GM21786 (cell line): ENCODE results near the gene NAA10.

ENCODE experiments used
- ATAC-seq: cut with Tn5 transposase; IDR thresholded peaks from one replicate; pipeline ENCODE4 v1.9.1; 2021; ENCODE audit not compliant: unreplicated experiment

NAA10 gene

DNA sequence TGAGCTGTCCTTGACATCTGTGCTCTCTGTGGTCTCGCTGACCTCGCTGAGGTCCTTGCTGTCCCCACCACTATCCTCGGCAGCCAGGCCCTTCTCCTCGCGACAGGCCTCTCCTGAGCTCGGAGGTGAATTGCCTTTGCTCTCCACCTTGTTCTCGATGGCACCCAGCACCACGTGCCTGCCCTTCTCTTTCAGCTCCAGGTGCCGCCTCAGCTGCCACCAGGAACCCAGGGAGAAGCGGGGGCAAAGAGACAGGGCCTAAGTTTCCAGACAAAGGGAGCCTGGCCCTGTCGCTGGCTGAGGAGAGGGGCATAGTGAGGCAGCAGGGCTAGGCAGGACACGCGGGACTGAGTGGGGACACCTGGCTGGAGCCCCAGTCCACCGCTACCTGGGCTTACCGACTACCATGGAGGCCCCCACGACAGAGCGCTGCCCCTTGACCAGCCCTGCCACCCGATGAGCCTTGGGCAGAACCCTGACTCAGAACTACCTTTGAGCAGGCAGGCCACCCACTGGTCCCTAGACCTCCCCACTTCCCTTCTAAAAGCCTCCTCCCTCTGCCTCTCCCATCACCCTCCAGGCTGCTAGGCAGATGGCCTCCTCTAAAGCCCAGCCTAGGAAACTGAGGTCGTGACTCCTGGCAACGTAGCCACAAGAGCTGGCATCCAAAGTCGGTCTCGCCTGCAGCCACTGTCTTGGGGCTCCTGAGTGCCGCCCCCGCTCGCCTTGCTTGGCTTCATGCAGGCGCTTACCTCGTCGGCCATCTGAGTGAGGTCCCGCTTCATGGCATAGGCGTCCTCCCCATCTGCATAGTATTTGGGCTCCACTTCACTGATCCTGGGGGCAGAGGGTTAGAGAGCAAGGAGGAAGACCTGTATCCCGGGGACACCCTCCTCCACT, 4.6 kb downstream of the NAA10 start:
- no peak for ATAC-seq

- no peak for ATAC-seq
Measured at GRCh38 chrX:153929576-153929975, 5.3 kb downstream of the NAA10 start.

DNA sequence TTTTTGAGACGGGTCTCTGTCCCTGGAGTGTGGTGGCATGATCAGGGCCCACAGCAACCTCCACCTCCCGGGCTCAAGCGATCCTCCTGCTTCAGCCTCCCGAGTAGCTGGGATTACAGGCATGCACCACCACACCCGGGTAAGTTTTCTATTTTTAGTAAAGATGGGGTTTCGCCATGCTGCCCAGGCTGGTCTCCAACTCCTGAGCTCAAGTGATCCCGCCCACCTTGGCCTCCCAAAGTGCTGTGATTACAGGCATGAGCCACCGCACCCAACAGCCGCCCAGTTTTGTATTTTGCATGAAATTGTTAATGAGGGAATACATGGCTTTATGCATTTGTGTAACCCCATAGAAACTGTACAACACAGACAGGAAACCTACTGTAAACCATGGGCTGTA, 6.0 kb downstream of the NAA10 start:
- ATAC-seq, result no peak

DNA sequence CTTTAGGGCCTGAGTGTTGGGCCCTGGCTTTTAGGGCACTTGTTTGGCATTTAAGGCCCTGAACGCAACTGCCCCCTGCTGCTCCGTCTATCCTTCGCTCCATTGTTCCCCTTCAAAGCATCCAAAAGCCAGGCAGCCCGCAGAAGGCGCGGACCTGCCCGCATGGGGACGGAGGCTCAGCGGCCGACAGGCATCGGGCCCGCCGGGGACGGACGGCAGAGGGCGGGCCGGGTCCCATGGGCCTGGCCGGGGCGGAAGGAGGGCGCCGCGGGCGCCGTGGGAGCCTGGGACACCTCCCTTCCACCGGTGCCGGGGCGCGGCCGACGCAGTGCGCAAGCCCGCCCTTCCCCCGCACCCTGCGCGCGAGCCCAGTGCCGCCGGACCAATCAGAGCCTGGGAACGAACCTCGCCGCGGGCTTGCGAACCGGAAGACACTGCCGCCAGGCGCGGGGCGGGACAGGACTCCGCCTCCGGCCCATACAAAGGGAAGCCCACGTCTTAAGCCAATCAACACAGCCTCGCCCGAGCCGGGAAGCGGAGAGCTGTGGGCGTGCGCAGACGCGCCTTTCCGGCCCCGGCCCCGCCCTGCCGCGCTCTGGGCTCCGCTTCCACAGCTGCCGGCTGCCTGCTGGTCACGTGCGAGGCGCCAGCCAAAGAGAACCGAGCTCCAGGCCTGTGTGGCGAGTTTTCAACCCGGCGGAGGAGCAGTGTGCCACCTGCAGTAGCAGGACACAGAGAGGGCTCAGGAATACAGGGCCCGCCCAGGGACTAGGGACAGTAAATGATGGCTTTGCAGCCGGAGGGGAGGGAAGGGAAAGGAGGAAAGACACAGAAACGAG, 6.7 kb downstream of the NAA10 start:
- ATAC-seq, result peak; percentile 75

DNA sequence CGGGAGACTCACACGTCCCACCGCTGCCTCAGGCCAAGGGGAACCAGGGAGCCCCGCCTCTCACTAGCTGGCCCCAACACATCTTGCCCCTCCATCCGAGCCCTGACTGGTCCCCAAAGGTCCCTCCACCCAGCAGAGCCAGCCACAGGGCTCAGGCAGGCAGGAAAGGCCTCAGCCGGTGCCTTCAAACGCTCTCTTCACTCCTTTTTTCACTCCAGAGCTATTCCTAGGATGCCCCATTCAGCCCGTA, 7.2 kb downstream of the NAA10 start:
- no peak for ATAC-seq

- ATAC-seq, result peak; percentile 43
Measured at GRCh38 chrX:153926858-153927671, 7.8 kb downstream of the NAA10 start.

- ATAC-seq, result no peak
Measured at GRCh38 chrX:153926552-153926857, 8.3 kb downstream of the NAA10 start.

DNA sequence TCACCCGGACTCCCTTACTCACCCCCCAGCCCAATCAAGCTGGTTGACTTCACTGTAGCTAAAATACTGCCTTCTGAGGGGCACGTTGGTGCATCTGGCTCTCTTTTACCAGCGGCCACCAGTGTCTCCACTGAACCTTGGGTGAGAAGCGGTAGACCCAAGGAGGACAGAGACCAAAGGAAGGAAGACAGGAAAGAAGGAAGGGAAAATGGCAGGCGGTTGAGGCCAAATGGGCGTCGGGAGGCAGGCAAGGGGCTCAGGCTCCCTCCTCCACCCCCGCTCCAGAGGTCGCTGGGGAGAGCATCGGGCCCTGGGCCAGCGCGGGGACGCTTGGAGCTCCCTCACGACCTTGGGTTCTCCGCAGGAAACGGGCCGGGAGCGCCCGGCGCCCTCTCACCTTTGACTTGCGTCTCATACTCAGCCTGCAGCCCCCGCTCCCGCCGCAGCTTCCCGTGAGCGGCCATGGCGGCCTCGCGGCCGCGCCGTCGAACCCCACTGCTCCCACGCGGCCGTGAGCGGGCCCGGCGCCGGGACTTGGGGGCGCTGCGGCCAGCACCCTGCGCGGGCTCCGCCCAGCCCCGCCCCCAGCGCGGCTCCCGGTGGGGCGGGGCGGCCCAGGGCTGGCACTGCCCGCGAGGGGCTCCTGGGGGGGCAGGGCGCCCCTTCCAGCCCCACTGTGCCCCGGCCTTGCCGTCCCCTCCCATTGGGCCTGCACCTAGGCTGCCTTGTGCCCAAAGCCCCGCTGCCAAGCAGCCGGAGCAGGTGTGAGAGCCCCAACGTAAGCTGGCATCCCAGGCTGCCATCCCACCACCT, 8.9 kb downstream of the NAA10 start, which contains the start of gene ARHGAP4:
ARHGAP4 (minus strand) TSS at position 526 of the 813 bp plus-strand sequence; CDS start at position 464, 62 bp downstream.
- ATAC-seq, result no peak

DNA sequence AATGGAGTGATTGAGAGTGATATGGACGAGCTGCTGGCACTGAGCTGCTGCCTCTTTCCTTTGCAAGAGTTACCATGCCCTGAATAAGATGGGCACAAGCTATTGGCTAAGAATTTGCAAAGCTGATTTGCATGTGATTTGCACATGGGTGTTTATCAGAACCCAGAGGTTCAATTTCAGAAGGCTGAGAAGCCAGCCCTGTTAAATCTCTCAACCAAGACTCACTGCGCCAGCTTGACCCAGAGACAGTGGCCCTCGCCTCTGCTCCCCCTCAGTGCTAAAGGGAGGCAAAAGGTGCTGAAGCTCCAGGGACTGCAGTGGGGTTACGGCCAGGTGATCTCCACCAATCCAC, 9.5 kb downstream of the NAA10 start:
- ATAC-seq, result no peak

DNA sequence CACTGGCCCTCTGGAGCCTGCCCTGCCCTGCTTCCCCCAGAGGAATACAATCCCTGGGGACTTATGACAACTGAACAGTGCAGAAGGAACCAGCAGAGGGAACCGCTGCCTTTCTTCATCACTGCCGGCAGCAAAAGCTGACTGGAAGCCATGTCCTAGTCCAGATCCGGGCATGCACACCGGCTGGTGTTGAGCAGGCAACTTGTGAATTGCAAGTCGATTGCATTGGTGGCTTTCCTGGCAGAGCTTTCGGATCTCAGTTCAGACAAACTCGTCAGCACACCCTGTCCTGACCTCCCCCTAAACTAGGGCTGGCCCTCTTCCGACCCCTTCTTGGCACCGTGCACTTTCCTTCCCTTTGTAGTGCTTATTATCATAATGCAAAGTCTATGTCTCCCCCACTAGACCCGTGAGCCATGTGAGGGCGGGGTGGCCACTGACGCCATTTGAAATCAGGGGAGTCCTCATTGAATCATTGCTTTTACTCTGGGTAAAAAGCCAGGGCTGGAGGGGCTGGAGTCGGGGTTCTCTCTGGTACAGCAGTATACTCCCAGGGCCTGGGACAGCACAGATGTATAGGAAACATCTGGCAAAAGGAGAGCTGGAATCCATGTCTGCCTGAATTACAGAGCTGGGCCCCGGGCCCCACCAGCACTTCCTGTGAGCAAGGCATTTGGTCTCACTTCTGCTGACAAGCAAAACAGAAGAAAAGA, 10.5 kb downstream of the NAA10 start:
- ATAC-seq, result no peak

DNA sequence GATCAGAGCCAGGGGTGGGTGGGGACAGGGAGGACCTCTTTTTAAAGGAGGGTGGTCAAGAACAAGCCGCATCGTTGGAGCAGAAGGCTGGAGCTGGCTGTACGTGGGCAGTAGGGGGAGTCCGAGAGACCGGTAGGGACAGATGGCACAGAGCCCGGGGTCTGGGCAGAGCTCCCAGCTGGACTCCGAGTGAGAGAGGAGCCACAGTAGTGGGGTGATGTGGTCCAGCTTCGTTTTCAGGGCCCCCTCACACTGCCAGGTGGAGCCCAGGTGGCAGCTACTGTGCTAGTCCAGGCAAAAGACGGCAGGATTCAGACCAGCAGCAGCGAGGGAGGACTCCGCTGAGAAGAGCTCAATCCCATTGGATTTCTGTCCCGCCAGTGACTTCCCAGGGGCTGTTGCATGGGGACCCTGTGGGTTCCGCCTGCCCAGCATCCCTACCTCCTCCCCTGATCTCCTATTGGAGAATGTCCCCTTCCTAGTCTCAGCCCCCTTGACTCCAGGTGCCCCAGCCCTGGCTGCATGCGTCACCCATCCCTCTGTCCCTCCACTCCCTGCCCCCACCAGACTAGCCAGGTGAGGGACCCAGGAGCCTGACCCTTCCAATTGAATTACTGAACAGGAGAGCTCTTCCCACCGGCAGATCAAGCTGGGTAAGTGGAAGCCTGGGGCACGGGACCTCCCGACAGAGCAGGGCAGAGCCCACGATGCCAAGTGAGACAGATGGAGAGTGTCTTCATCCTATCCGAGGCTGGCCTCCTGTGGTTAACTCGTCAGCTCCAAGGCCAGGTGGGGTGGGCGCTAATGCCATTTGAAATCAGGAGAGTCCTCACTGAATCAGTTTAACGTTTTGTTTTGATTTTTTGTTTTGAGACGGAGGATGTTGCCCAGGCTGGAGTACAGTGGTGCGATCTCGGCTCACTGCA, 11.6 kb downstream of the NAA10 start:
- ATAC-seq, result no peak

- no peak for ATAC-seq
Measured at GRCh38 chrX:153921511-153922446, 13.1 kb downstream of the NAA10 start.

DNA sequence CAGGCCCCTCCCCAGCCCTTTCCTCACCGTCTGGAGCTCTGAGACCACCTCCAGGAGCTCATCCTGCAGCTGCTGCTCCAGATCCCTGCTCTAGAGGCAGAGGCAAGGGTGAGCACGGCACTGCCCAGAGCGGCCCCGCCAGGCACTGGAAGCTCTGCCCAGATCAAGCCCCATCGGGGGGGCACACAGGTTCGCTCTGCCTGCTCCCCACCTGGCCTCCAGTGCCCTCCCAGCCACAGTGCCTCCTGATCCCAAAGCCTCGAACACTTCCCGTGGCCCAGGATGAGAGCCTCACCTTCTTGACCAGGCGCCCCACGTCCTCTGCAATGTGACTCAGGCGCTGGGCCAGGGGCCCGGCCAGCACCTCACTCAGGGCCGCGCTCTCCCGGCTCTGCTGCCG, 13.8 kb downstream of the NAA10 start:
- ATAC-seq, result no peak

- ATAC-seq, result no peak
Measured at GRCh38 chrX:153920546-153920945, 14.3 kb downstream of the NAA10 start.

- no peak for ATAC-seq
Measured at GRCh38 chrX:153919281-153919680, 15.6 kb downstream of the NAA10 start.

DNA sequence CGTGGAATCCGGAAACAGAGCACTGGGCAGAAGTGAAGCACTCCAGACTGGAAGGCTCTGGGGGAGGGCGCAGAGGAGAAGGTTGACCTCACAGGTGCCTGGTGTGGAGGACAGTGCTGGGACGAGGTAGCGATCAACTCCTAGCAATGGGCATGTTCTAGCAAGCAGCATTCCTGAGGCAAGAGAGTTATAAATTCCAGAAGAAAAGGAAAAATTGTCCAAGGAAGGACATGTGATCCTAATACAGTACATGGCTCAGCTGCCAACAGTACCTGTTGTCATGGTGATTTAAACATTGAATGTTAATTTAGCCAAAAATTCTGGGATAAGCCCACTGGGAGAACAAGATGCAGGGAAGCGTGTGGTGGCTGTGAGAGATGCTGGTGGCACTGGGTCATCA, 17.0 kb downstream of the NAA10 start:
- no peak for ATAC-seq

DNA sequence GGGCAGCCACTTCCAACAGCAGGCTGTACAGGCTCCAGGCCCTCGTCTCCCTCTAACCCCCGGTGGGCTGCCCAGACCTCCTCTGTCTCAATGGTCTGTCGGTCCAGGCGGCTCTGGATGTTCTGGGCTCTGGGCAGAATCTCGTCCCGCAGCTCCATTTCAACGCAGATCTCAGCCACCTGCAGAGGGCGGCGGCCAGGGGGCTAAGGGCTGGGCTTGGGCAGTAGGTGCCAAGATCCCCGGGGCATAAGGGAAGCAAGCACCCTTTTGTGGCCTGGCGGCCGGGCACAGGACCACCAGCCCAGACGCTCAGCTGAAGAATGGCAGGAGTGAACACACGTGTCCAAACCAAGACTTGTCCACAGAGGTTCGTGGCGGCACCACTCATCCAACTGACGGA, 21.1 kb downstream of the NAA10 start:
- no peak for ATAC-seq

GRCh38 chrX:153913211-153913610, 21.6 kb downstream of the NAA10 start:
- ATAC-seq, result no peak
